ENCODE measurements around the gene NTSR2.

The NTSR2 gene

DNA sequence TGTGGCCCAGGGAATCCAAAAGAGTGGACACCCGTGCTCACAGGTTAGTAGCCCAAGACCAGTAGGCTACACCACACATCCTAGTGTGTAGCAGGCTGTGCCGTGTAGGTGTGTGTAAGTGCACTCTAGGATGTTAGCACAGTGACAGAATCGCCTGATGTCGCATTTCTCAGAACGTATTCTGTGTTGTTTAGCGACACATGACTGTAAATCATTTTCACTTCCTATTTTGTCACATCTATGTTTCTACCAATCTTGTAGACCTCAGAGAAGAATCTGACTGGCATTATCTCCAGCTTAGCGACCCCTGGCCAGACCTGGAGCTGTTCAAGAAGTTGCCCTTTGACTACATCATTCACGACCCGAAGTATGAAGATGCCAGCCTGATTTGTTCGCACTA is 45.1 kb downstream of the NTSR2 start:
- DNase-seq: no peak

DNA sequence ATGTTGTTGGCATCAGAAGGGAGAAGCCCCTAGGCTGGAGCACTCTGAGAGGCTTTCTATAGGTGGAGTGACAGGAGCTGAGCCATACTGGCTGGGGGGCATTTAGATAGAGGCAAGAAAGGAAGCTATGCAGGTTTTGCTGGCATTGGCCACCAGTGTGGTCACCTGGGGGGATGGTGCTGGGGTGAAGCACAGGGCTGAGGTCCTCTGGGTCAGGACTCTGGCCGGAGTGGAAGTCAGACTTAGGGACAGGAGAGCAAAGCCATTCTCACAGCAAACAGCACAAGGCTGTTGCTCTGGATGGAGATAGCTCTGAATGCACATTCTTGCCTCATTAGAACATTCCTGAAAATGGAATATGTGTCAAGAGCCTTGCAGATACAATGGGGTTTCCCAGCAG is 47.4 kb downstream of the NTSR2 start:
- DNase-seq: no peak

DNA sequence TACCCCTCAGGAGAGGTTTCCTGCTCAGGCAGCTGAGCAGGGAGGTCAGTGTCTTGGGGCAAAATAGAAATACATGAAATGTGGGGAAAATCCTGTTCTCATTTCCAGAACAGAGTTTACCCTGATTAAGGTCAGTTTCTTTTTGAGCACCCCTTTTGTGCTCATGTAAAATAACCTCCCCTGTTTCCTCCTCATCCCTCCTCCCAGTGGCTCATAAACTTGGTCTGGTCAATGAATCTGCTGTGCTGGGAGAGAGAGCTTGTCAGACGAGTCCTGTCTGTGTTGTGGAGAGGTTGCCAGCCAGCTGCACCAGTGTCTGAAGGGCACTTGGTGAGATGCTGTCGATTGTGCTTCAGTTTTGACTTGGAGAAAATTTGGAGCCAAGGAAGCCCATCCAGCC is 48.6 kb downstream of the NTSR2 start:
- DNase-seq: no peak

GRCh38 chr2:11618708-11619062 is 51.3 kb downstream of the NTSR2 start:
- no peak for DNase-seq

DNA sequence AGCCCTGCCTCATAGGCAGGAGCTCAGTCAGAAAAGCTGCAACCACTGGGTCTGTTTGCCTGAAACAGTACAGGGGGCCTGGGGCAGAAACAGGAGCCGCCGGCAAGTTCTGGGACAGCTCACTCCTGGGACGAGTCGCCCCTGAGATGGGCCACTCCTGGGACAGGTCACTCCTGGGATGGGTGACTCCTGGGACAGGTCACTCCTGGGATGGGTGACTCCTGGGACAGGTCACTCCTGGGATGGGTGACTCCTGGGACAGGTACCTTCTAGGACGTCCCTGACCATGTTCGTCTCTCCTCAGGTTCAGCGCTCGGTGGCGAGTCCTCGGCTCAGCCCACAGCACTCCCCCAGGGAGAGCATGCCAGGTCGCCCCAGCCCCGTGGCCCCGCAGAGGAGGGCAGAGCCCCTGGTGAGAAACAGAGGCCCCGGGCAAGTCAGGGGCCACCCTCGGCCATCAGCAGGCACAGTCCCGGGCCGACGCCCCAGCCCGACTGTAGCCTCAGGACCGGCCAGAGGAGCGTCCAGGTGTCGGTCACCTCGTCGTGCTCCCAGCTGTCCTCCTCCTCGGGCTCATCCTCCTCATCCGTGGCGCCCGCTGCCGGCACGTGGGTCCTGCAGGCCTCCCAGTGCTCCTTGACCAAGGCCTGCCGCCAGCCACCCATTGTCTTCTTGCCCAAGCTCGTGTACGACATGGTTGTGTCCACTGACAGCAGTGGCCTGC is 51.8 kb downstream of the NTSR2 start:
- no peak for DNase-seq

DNA sequence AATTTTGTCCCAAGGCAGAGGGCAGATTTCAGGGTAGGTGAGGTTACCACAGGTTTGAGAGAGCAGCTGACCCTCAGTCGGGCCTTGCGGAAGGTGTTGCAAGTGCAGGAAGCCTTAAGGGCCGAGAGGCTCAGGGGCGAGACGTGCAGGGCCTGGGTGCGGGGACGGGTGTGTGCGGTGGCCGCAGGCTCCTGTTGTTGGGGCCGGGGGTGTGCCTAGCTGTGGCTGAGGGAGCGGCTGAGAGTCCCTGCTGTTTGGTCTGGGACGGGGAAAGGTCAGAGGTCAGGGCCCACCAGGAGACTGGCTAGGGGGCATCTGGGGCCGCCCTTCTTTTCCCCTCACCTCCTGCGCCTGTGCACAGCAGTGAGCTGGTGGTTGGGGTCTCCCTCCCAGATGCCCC is 52.5 kb downstream of the NTSR2 start:
- no peak for DNase-seq

- no peak for DNase-seq
Measured at GRCh38 chr2:11616851-11617415, 53.1 kb downstream of the NTSR2 start.

GRCh38 chr2:11616097-11616687 is 53.8 kb downstream of the NTSR2 start:
- DNase-seq: no peak

DNA sequence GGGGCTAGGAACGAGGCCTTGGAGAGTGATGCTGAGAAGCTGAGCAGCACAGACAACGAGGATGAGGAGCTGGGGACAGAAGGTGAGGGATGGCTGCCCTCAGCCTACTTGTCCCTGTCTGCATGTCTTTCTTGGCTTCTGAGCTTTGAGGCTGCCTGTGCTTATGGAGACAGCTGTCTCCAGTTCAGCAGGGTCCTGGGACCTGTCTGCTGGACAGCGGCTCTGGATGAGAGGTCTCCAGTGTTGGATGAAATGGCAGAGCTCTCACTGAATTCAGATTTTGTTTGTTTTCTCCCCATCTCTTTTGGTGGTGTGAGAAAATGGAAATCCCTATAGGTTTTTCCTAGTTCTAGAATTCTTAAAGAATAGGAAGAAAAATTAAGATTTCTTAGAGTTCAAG is 54.8 kb downstream of the NTSR2 start:
- DNase-seq: no peak

GRCh38 chr2:11613297-11613696 is 56.7 kb downstream of the NTSR2 start:
- no peak for DNase-seq

DNA sequence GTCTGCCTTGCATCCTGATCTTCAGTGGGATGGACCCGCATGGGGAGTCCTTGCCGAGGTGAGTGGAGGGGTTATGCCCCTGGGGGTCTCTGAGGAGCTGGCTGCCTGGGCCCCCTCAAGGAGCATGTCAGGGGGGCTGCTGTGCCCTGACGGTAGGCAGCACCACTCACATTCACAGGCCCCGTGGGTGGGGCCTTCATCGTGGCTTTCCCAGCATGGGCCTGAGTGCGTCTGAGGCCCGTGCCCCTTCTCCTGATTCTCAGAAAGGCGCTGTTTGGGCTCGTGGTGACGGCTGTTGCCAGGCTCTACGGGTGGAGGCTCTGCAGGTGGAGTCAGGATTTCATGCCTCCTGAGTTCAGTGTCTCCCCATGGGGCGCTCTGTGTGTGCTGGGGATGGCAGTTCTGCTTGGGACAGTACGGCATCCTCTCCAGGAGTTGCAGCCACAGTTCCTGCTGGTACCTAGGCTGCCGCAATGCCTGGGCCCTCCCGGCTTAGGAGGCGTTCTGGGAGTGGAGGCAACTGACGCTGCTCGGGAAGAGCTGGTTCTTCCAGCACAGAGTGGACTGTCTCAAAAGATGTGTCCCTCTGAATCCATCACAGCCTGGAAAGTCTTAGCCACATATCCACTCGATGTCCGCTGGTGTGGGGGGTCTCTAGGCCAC is 57.3 kb downstream of the NTSR2 start:
- DNase-seq: no peak

DNA sequence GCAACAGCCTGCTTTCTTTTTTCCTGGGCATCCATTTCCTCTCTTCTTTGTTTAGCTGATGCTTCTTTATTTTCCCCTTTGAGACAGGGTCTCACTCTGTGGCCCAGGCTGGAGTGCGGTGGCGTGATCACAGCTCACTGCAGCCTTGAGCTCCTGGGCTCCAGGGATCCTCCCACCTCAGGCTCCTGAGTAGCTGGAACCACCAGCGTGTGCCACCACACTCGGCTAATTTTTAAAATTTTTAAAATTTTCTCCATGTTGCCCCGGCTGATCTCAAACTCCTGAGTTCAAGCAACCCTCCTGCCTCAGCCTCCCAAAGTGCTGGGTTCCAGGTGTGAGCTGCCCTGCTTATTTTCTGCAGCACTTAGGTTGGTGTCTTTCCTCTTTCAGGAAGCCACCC is 58.7 kb downstream of the NTSR2 start:
- DNase-seq: no peak

- DNase-seq: no peak
Measured at GRCh38 chr2:11610624-11611242, 59.3 kb downstream of the NTSR2 start.
